Spleen (tissue), 11 donors: ENCODE measurements around the gene MBOAT7. TPM values are rescaled to one million over a fixed set of nuclear protein-coding genes. Genes with fewer than 3 reads are reported as not detected.
A peak's percentile ranks its signal among the peaks of the same experiment; 100 is the strongest.

Source experiments
- DNase-seq: peaks from one replicate; pipeline ENCODE4 v3.0.0-alpha.2; 2020
- H3K27ac ChIP-seq, 8 donors: fragments of 200-600 bp; sonication (generic) in 7 of 8; 1 replicate in 4 of 8; 2 replicates in 4 of 8; pipeline versions ENCODE4 v1.5.0 to v1.8.0; 2016 to 2021; ENCODE audit warnings: inconsistent platforms in 4 of 8, mild to moderate bottlenecking in 4 of 8, moderate library complexity in 1 of 8
- H3K27me3 ChIP-seq, 7 donors: fragments of 200-600 bp; sonication (generic) in 6 of 7; replicated peaks in 1 of 7; 1 replicate in 4 of 7; 2 replicates in 3 of 7; pipeline versions ENCODE4 v1.5.0 to v1.8.0; 2016 to 2021; ENCODE audit warnings: inconsistent platforms in 3 of 7, mild to moderate bottlenecking in 1 of 7
- H3K36me3 ChIP-seq, 6 donors: fragments of 200-600 bp; sonication (generic) in 5 of 6; 1 replicate in 4 of 6; 2 replicates in 2 of 6; pipeline versions ENCODE4 v1.5.0 to v1.8.0; 2016 to 2021; ENCODE audit warnings: inconsistent platforms in 2 of 6
- H3K4me1 ChIP-seq, 6 donors: fragments of 200-600 bp; sonication (generic) in 5 of 6; 1 replicate in 3 of 6; 2 replicates in 3 of 6; pipeline versions ENCODE4 v1.5.0 to v1.8.0; 2016 to 2021; ENCODE audit warnings: inconsistent platforms in 3 of 6
- H3K4me3 ChIP-seq, 8 donors: fragments of 200-600 bp; sonication (generic) in 7 of 8; 1 replicate in 4 of 8; 2 replicates in 4 of 8; pipeline versions ENCODE4 v1.5.0 to v1.8.0; 2016 to 2021; ENCODE audit warnings: inconsistent platforms in 4 of 8, mild to moderate bottlenecking in 4 of 8, moderate library complexity in 2 of 8
- H3K9me3 ChIP-seq, 8 donors: fragments of 200-600 bp; sonication (generic) in 7 of 8; 1 replicate in 4 of 8; 2 replicates in 4 of 8; pipeline versions ENCODE4 v1.5.0 to v1.8.0; 2016 to 2021; ENCODE audit warnings: inconsistent platforms in 4 of 8
- CTCF ChIP-seq, 11 experiments: fragments of 200-600 bp in 7 of 11; fragments of 450-650 bp in 4 of 11; sonication (generic) in 4 of 11; IDR thresholded peaks in 8 of 11; conservative IDR thresholded peaks in 3 of 11; 1 replicate in 7 of 11; 2 replicates in 4 of 11; pipeline versions ENCODE4 v1.4.0 to v1.8.0; 2016 to 2021; ENCODE audit warnings: antibody characterized with exemption in 11 of 11, inconsistent platforms in 4 of 11, mild to moderate bottlenecking in 1 of 11
- POLR2A ChIP-seq, 3 donors: fragments of 450-650 bp; IDR thresholded peaks; one replicate each; pipeline ENCODE4 v1.5.1; 2017; ENCODE audit warnings: antibody characterized with exemption in 3 of 3, mild to moderate bottlenecking in 1 of 3
- POLR2AphosphoS5 ChIP-seq, 3 donors: sonication (generic); formaldehyde crosslinking; IDR thresholded peaks; one replicate each; pipeline ENCODE4 v1.5.1; 2017; ENCODE audit warnings: antibody characterized with exemption in 3 of 3
- WGBS, 5 donors: extraction: QIAGEN DNeasy Blood & Tissue Kit in 3 of 5; methylation state at CpG; one replicate each; pipeline versions ENCODE4 v1.1.5 to v1.1.7; 2013 to 2018; 5-methylcytosine and 5-hydroxymethylcytosine counted together
- intact Hi-C: fragments of 100-400 bp; cut with DNase I; formaldehyde crosslinking; loops from one replicate; pipeline ENCODE4 v1.15.0; 2023; ENCODE audit warnings: low total_unique reads
- polyA plus RNA-seq, 3 donors: library from polyadenylated mRNA; stranded (reverse); fragments of 200-250 nt; gene quantifications; one replicate each; pipeline ENCODE4 v1.2.1, GENCODE V29; 2013
- total RNA-seq, 7 donors: library from RNA; depleted of rRNA in 3 of 7; stranded (reverse); fragments of >200 nt in 3 of 7; fragmentation: NEBNext Ultra II Directional in 4 of 7; extraction: Animal tissue kit (Norgen Biotek cat#: 25700) in 4 of 7; gene quantifications; one replicate each; pipeline versions ENCODE4 v1.1.0 to v1.2.1, GENCODE V29; 2016 to 2021
- donor health status: healthy with polysubstance abuse.
- donor health status: DM: no; HTN: no; CAD: no; lungs with moderate emphysema.
- donor health status: DM: no; HTN: no; CAD: no.
- donor health status: Bipolar disorder and iron deficiency.
- donor health status: healthy.
- donor health status: DM: no; HTN: no; CAD: no.
- donor health status: DM: yes; HTN: yes; CAD: no.

MBOAT7 gene
- total and polyA plus RNA-seq, 10 donors: 12.0 to 208 (median 82.9) TPM

GRCh38 chr19:54160182-54160811 is 29.1 kb downstream of the MBOAT7 start:
- peaks cover 24 to 92% (median 73%) of the 10 kb centered on the region in 6 donors for H3K4me1 ChIP-seq
- peaks cover 0 to 32% (median 29%) of the 10 kb centered on the region in 6 donors for H3K36me3 ChIP-seq
- peak overlapping the region; percentile 17 to 100 (median 96) for H3K27ac ChIP-seq
- DNase-seq: peak; percentile 81
- TF ChIP-seq POLR2A (IDR thresholded peaks at IDR 0.05) (no peak), CTCF (IDR thresholded peaks at IDR 0.05 in 8 of 11, conservative IDR thresholded peaks at IDR 0.05 in 3 of 11) (peak in 1 of 11 experiments; percentile 8)
- H3K9me3 ChIP-seq: no peaks in the 10 kb centered on the region
- H3K4me3 ChIP-seq: peak overlapping the region; percentile 8 to 90 (median 63)
- intact Hi-C loops: no loop called here
- peaks cover 0 to 19% (median 6%) of the 10 kb centered on the region in 7 donors for H3K27me3 ChIP-seq
- 4 to 7% (median 5%) methylated on average over 28 of the region's 28 CpGs for WGBS, 5 donors

GRCh38 chr19:54159352-54160181 is 29.8 kb downstream of the MBOAT7 start, which contains the start of gene LENG1:
Gene LENG1, minus strand, starts transcription at chr19:54159721. Its CDS starts 26 bp downstream, at chr19:54159695.
- Histone ChIP-seq H3K27me3 (peaks cover 0 to 12% (median 3%) of the 10 kb centered on the region in 7 donors), H3K27ac (peak within 1 kb of the TSS; percentile 95 to 100 (median 98)), H3K4me3 (peak within 1 kb of the TSS; percentile 58 to 91 (median 72)), H3K9me3 (no peaks in the 10 kb centered on the region), H3K4me1 (peaks cover 24 to 93% (median 76%) of the 10 kb centered on the region in 6 donors), H3K36me3 (peaks cover 0 to 39% (median 37%) of the 10 kb centered on the region in 6 donors)
- 0 to 1% (median 0%) methylated on average over 52 to 72 of the region's 72 CpGs for WGBS, 5 donors
- TF ChIP-seq POLR2A (IDR thresholded peaks at IDR 0.05): peak in 1 of 3 donors; percentile 37
- peak; percentile 95 to 98 (median 97) for TF ChIP-seq POLR2AphosphoS5 (IDR thresholded peaks at IDR 0.05)
- TF ChIP-seq CTCF (IDR thresholded peaks at IDR 0.05 in 8 of 11, conservative IDR thresholded peaks at IDR 0.05 in 3 of 11): peak in 9 of 11 experiments; percentile 22 to 55 (median 41)
- intact Hi-C loops: no loop called here
- DNase-seq: peak; percentile 97

GRCh38 chr19:54158812-54159351 is 30.5 kb downstream of the MBOAT7 start:
- peak overlapping the region; percentile 58 to 91 (median 72) for H3K4me3 ChIP-seq
- no peak for TF ChIP-seq POLR2A (IDR thresholded peaks at IDR 0.05)
- no peak for TF ChIP-seq CTCF (IDR thresholded peaks at IDR 0.05 in 8 of 11, conservative IDR thresholded peaks at IDR 0.05 in 3 of 11)
- no peak for TF ChIP-seq POLR2AphosphoS5 (IDR thresholded peaks at IDR 0.05)
- no peaks in the 10 kb centered on the region for H3K9me3 ChIP-seq
- peaks cover 0 to 46% (median 43%) of the 10 kb centered on the region in 6 donors for H3K36me3 ChIP-seq
- H3K4me1 ChIP-seq: peaks cover 24 to 93% (median 75%) of the 10 kb centered on the region in 6 donors
- H3K27ac ChIP-seq: peak overlapping the region; percentile 95 to 100 (median 98)
- peaks cover 0 to 5% (median 0%) of the 10 kb centered on the region in 7 donors for H3K27me3 ChIP-seq
- 8 to 13% (median 10%) methylated on average over 18 to 19 of the region's 19 CpGs for WGBS, 5 donors
- no peak for DNase-seq
- intact Hi-C loops: no loop called here
